ENCODE measurements around the gene AP5Z1.

DNA sequence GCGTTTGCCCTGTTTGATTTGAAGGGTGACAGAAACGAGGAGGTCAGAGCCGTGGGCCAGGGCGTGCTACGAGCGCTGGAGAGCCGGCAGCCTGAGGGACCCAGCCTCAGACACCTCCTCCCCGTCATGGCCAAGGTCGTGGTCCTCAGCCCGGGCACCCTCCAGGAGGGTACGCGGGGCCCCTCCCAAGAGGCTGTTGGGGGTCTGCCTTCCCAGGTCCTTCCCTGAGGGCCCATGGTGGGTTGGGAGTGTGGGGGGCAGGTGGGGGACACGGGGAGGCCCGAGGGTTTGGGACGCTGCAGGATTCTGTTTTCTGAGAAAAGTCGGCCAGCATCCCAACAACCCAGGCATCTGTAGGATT, 7.8 kb downstream of the AP5Z1 start:
- TF ChIP-seq, protein P1, sequence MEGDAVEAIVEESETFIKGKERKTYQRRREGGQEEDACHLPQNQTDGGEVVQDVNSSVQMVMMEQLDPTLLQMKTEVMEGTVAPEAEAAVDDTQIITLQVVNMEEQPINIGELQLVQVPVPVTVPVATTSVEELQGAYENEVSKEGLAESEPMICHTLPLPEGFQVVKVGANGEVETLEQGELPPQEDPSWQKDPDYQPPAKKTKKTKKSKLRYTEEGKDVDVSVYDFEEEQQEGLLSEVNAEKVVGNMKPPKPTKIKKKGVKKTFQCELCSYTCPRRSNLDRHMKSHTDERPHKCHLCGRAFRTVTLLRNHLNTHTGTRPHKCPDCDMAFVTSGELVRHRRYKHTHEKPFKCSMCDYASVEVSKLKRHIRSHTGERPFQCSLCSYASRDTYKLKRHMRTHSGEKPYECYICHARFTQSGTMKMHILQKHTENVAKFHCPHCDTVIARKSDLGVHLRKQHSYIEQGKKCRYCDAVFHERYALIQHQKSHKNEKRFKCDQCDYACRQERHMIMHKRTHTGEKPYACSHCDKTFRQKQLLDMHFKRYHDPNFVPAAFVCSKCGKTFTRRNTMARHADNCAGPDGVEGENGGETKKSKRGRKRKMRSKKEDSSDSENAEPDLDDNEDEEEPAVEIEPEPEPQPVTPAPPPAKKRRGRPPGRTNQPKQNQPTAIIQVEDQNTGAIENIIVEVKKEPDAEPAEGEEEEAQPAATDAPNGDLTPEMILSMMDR (conservative IDR thresholded peaks at IDR 0.05; ENCODE audit: low read depth, low read length), result no peak
- no peak for TF ChIP-seq EZH2 (IDR thresholded peaks at IDR 0.05; ENCODE audit: borderline replicate concordance, low read depth, low read length, poor library complexity, severe bottlenecking)
